GM18951 (cell line): ENCODE results near the gene FBN1.

ENCODE experiments used
- POLR2A ChIP-seq: IDR thresholded peaks from 4 replicates; pipeline ENCODE4 v1.6.1; 2011; ENCODE audit warnings: mild to moderate bottlenecking; ENCODE audit not compliant: insufficient read length, insufficient read depth; ENCODE audit errors: extremely low read depth
- in situ Hi-C: fragments of 300-500 bp; cut with MboI; formaldehyde crosslinking; loops from one replicate; pipeline ENCODE4 v1.12.0; 2022; ENCODE audit warnings: low sequenced_read_pairs, mixed read lengths, inconsistent platforms; ENCODE audit not compliant: unreplicated experiment

Gene FBN1

DNA sequence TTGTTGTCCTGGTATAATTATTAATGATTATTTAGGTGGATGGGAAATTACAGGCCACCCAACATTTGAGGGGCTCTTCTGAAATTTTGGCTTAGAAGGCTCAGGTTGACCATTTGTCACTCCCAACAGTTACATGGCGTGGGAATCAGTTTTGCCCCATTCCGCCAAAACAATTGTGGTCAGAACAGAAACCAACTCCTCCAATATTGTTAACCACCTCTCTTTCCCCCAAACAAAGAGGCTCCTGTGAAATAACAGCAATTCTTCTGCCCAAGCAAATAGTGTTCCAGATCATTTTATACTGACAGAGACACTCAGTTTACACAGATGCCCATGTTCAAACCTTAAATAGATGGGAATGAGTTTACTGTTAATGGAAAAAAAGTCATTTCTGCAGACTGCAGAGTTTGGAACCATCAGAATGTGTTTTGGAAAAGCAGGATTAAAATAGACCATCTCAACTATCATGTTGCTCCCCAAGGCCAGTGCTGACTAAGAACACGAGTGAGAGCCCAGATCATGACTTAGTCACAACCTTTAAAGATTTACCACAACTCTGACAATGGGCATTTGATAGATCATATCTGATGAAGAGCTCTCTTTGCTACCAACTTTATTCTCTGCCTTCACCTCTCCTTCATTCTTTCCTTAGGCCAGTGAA is 212.2 kb downstream of the FBN1 start:
- TF ChIP-seq POLR2A = no peak
- in situ Hi-C loops = no loop called here

DNA sequence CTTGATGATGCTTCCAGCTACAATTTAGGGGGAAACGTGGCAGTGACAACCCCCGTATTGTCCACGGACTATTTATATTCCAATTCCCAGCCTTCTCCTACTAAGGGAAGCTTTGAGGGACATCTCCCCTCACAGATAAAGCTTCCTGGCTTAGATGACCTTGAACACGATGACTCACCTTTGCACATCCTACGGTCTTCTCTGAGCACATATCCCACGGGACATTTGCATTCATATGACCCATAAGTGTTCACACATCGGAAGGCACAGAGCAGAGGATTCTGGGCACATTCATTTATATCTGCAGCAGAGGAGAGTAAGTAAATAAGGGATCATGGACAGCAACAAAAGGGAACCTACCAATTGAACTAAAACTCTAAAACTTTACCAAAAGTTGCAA is 212.8 kb downstream of the FBN1 start:
- no peak for TF ChIP-seq POLR2A
- in situ Hi-C loops = no loop called here

GRCh38 chr15:48427960-48428547 is 217.5 kb downstream of the FBN1 start:
- in situ Hi-C loops = no loop called here
- TF ChIP-seq POLR2A = no peak

DNA sequence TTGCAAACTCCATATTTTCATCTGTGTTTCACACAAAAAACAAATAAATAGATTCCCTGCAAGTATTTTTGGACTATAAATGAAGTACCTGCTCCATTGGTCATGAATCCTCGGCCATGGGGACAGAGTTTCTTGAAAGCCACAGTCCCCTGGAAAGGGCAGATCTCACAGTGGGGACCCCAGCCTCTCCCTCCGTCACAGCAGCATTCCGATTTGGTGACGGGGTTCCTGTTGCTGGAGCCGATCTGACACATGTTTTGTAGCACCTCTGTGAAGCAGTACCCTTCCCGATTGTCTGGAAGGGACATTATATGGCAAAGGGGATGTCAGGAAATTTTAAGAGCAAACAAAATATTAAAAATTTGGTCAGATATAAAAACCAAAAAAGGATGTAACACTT is 218.0 kb downstream of the FBN1 start:
- in situ Hi-C loops = no loop called here
- no peak for TF ChIP-seq POLR2A

DNA sequence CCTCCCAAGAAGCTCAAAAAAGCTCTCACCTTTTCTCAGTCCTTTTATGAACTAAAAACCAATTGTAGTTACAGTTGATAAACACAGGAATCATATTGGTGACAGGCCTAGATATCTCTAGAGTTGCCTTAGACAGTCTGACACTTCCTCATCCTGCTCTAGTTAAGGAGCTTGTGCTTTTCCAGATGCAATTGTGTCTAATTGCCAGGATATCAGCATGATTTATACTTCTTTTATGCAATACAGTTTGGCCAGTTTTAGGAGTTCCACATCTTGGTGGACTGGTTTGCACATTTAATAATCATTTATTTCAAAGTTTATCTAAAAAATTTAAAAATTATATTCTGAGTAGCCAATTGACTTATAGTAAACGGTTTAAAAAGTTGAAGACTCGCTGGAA is 218.6 kb downstream of the FBN1 start:
- TF ChIP-seq POLR2A = no peak
- in situ Hi-C loops = no loop called here

DNA sequence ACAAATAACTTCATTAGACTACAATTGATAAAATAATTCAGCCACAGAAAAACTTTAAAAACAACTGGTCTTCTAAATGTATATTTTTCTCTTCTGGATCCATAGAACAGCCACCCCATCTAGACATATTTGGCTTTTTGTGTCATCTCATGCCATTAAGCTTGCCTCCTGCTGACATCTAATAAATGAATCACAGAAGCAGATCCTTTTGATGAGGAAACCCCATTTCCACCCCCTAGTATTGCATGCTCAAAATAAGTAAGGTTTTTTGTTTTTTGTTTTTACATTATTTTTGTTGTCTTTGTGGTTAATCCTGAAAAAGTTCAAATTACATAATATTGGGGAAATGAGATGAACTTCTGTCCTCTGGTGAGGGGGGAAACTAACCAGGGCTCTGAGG is 219.5 kb downstream of the FBN1 start:
- no peak for TF ChIP-seq POLR2A
- in situ Hi-C loops = no loop called here

DNA sequence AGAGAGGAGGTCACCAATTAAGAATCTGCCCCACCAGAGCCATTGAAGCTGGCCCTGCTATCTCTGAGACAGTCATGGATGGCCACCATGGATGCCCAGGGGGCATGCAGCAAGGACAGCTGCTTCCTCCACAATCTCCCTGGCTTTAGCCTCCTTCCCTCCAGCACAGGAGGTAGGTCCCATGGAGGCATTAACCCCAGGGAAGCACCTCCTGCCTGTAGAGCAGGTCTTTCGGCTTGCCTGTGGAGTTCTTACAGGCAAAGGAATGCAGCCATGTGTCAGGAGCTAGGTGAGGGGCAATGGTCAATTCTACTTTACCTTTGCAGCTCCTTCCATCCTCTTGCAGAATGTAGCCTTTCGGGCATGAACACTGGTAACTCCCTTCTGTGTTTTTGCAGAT is 220.5 kb downstream of the FBN1 start:
- in situ Hi-C loops = no loop called here
- no peak for TF ChIP-seq POLR2A

- in situ Hi-C loops = no loop called here
- TF ChIP-seq POLR2A = no peak
Measured at GRCh38 chr15:48423896-48424475, 221.5 kb downstream of the FBN1 start.

GRCh38 chr15:48423342-48423741 is 222.2 kb downstream of the FBN1 start:
- TF ChIP-seq POLR2A = no peak
- in situ Hi-C loops = no loop called here

GRCh38 chr15:48422401-48422800 is 223.1 kb downstream of the FBN1 start:
- in situ Hi-C loops = no loop called here
- TF ChIP-seq POLR2A = no peak

- in situ Hi-C loops = no loop called here
- TF ChIP-seq POLR2A = no peak
Measured at GRCh38 chr15:48421362-48421761, 224.1 kb downstream of the FBN1 start.

DNA sequence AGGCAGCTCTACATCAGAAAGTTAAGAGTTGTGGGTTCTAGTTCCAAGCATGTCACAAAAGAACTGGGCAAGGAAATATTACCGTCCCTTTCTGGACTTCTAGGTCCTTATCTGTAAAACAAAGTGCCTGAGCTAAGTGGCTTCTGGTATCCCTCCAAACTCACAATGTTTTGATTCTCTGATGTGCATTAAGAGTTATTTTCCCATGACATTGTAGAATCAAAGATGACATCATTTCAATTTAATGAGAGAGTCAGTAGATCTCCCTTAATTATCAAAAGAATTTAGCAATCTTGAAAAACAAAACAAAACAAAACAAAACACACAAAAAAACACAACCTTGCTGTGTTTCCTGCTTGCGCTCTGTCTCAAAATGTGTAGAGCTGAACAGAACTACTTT is 225.6 kb downstream of the FBN1 start:
- TF ChIP-seq POLR2A = no peak
- in situ Hi-C loops = no loop called here

DNA sequence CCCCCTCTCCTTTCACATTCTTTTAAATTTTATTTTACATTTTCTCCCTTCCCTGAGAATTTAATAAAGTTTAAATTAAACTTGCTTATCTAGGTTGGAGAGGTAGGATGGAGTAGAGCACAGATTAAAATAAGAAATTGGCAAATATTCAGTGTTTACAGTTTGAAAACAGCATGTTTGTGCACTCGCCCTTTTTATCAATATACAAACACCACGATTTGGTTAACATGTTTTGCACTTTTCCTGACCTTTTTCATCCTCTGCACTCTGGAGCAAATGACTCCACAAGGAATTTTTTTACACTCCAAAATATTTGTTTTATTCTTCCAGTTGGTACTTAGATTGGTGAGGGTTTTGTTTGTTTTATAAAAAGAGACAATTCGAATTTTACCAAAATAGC is 227.2 kb downstream of the FBN1 start:
- in situ Hi-C loops = no loop called here
- TF ChIP-seq POLR2A = no peak

DNA sequence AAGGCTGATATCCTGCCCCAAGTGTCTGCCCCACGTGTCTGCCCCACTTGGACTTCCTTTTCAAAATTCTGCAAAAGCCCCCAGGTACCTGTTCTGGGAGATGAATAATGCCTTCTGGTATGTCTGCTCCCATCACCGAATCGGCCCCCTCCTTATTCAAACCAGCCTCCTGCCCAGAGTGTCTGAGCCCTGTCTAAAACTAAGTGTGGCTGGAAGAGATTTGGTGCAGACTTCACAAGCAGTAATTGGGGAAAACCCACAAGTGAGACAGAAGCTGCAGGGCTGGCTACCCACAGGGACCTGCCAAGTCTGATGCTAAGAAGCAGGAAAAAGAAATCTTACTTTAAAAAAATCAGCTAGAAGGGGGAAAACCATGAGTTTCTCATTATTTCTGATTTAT is 229.2 kb downstream of the FBN1 start:
- TF ChIP-seq POLR2A = no peak
- in situ Hi-C loops = no loop called here
